GM12878 (cell line): ENCODE measurements around the gene UST. TPM values are rescaled to one million over a fixed set of nuclear protein-coding genes. Genes with fewer than 3 reads are reported as not detected.

Experiments used
- ATAC-seq: fragments of 200-7000 bp; cut with Tn5 transposase; 3 replicates; pipeline ENCODE4 v1.9.1; 2020; ENCODE audit warnings: mild to moderate bottlenecking, moderate library complexity
- BruUV-seq: library from RNA; stranded (reverse); fragments of 400-500 nt; replicated peaks from 2 replicates; lab custom pipeline; 2021; lab: Mats Ljungman, UMichigan
- CTCF ChIA-PET: fragments of 300-600 bp; sonication (Branson Sonifier 250); formaldehyde crosslinking; extraction: SDS; loops from one replicate; lab custom pipeline; 2021; ENCODE audit warnings: inconsistent platforms; lab: Yijun Ruan, JAX
- POLR2A ChIA-PET: fragments of 350-600 bp; formaldehyde crosslinking; extraction: SDS; loops from one replicate; lab custom pipeline; 2021; ENCODE audit warnings: inconsistent platforms; lab: Charles Lee
- RAD21 ChIA-PET: fragments of 300-600 bp; sonication (Branson Sonifier 250); formaldehyde crosslinking; loops from one replicate; lab custom pipeline; 2023; ENCODE audit warnings: antibody characterized with exemption; ENCODE audit not compliant: unreplicated experiment; lab: Charles Lee
- SMC1A ChIA-PET: fragments of 300-600 bp; sonication (Branson Sonifier 250); formaldehyde crosslinking; loops from one replicate; lab custom pipeline; 2023; ENCODE audit not compliant: unreplicated experiment, uncharacterized antibody; lab: Charles Lee
- DNase-seq: peaks from one replicate; pipeline ENCODE4 v3.0.0-alpha.2; 2011; ENCODE audit warnings: low read depth, low spot score
- FAIRE-seq: peaks from 3 replicates; lab custom pipeline; 2011; peaks lifted over from hg19 to GRCh38; lab: Jason Lieb, UNC
- H2AFZ ChIP-seq: 2 replicates; pipeline ENCODE4 v1.6.0; 2011; ENCODE audit warnings: low read depth, low read length, control low read depth; ENCODE audit not compliant: control insufficient read depth
- H3K27ac ChIP-seq: 2 replicates; pipeline ENCODE4 v1.5.1; 2011; ENCODE audit warnings: control low read depth; ENCODE audit not compliant: control insufficient read depth, insufficient read depth
- H3K27me3 ChIP-seq, 2 experiments: replicated peaks in 1 of 2; 2 replicates each; pipeline versions ENCODE4 v1.6.0 to v1.6.1; 2011; ENCODE audit warnings: low read length in 1 of 2; ENCODE audit not compliant: control insufficient read depth in 2 of 2, insufficient read depth in 2 of 2
- H3K36me3 ChIP-seq, 2 experiments: 2 replicates each; pipeline ENCODE4 v1.5.1; 2011; ENCODE audit warnings: low read length in 1 of 2; ENCODE audit not compliant: control insufficient read depth in 2 of 2, insufficient read depth in 2 of 2
- H3K4me1 ChIP-seq: 2 replicates; pipeline ENCODE4 v1.6.1; 2011; ENCODE audit warnings: mild to moderate bottlenecking, low read length, moderate library complexity, mixed read lengths; ENCODE audit not compliant: control insufficient read depth, insufficient read depth
- H3K4me2 ChIP-seq: 2 replicates; pipeline ENCODE4 v1.6.0; 2011; ENCODE audit warnings: control low read depth; ENCODE audit not compliant: control insufficient read depth, insufficient read depth
- H3K4me3 ChIP-seq: fragments of 200-600 bp; sonication (generic); 2 replicates; pipeline ENCODE4 v1.5.1; 2016
- H3K79me2 ChIP-seq: 2 replicates; pipeline ENCODE4 v1.6.0; 2011; ENCODE audit warnings: low read length; ENCODE audit not compliant: control insufficient read depth, insufficient read depth
- H3K9ac ChIP-seq: 2 replicates; pipeline ENCODE4 v1.8.0; 2011; ENCODE audit warnings: low read length, control low read depth, mixed read lengths; ENCODE audit not compliant: control insufficient read depth, insufficient read depth
- H3K9me3 ChIP-seq: replicated peaks from 3 replicates; pipeline ENCODE4 v1.5.1; 2011; ENCODE audit warnings: mild to moderate bottlenecking, low read length; ENCODE audit not compliant: control insufficient read depth, insufficient read depth
- H4K20me1 ChIP-seq: 2 replicates; pipeline ENCODE4 v1.6.0; 2011; ENCODE audit not compliant: control insufficient read depth, insufficient read depth
- BMI1 ChIP-seq: fragments of 450-650 bp; IDR thresholded peaks from 2 replicates; pipeline ENCODE4 v1.6.1; 2016; ENCODE audit warnings: mild to moderate bottlenecking, moderate library complexity, borderline replicate concordance
- CBFB ChIP-seq: IDR thresholded peaks from 2 replicates; pipeline ENCODE4 v1.6.1; 2016; ENCODE audit warnings: antibody characterized with exemption, low read depth
- CBX3 ChIP-seq: fragments of 200-600 bp; sonication (generic); IDR thresholded peaks from 2 replicates; pipeline ENCODE4 v1.6.1; 2016; ENCODE audit warnings: low read depth, borderline replicate concordance
- CBX5 ChIP-seq: sonication (generic); IDR thresholded peaks from 2 replicates; pipeline ENCODE4 v1.6.1; 2016; ENCODE audit warnings: low read depth, moderate library complexity, mild to moderate bottlenecking, inconsistent platforms
- CHD4 ChIP-seq: fragments of 200-600 bp; sonication (generic); IDR thresholded peaks from 2 replicates; pipeline ENCODE4 v1.6.1; 2016; ENCODE audit warnings: mild to moderate bottlenecking
- CREM ChIP-seq: IDR thresholded peaks from 2 replicates; pipeline ENCODE4 v1.6.1; 2014; ENCODE audit warnings: antibody characterized with exemption, low read depth
- HDAC6 ChIP-seq: fragments of 200-600 bp; sonication (generic); IDR thresholded peaks from one replicate; pipeline ENCODE4 v1.8.0; 2017; ENCODE audit warnings: antibody characterized with exemption; ENCODE audit not compliant: unreplicated experiment
- IRF5 ChIP-seq: fragments of 450-650 bp; IDR thresholded peaks from 2 replicates; pipeline ENCODE4 v1.6.1; 2017; ENCODE audit warnings: borderline replicate concordance
- MYB ChIP-seq: fragments of 150-350 bp; IDR thresholded peaks from 2 replicates; pipeline ENCODE4 v1.6.1; 2014; ENCODE audit warnings: mild to moderate bottlenecking, low read depth, low read length, borderline replicate concordance
- MYC ChIP-seq: IDR thresholded peaks from 2 replicates; pipeline ENCODE4 v1.6.1; 2011; ENCODE audit warnings: mild to moderate bottlenecking, low read length, moderate library complexity, inconsistent platforms; ENCODE audit not compliant: insufficient read depth, insufficient replicate concordance, insufficient read length, severe bottlenecking
- NBN ChIP-seq: fragments of 450-650 bp; IDR thresholded peaks from 2 replicates; pipeline ENCODE4 v1.6.1; 2016
- NR2C2 ChIP-seq: IDR thresholded peaks from 2 replicates; pipeline ENCODE4 v1.6.1; 2011; ENCODE audit warnings: borderline replicate concordance, low read depth; ENCODE audit not compliant: control insufficient read depth, insufficient read length
- PKNOX1 ChIP-seq: fragments of 450-650 bp; IDR thresholded peaks from 2 replicates; pipeline ENCODE4 v1.6.1; 2016; ENCODE audit warnings: mild to moderate bottlenecking
- RB1 ChIP-seq: fragments of 450-650 bp; formaldehyde crosslinking; IDR thresholded peaks from 2 replicates; pipeline ENCODE4 v1.6.1; 2017; ENCODE audit warnings: mild to moderate bottlenecking, borderline replicate concordance
- SMC3 ChIP-seq: IDR thresholded peaks from 2 replicates; pipeline ENCODE4 v1.6.1; 2011; ENCODE audit warnings: low read length, improper control_type of control experiment, borderline replicate concordance
- SREBF2 ChIP-seq: IDR thresholded peaks from 2 replicates; pipeline ENCODE4 v1.6.1; 2012; ENCODE audit warnings: mild to moderate bottlenecking, low read length
- USF2 ChIP-seq: IDR thresholded peaks from 2 replicates; pipeline ENCODE4 v1.6.1; 2011; ENCODE audit warnings: low read depth, low read length, improper control_type of control experiment, borderline replicate concordance
- ZNF592 ChIP-seq: fragments of 450-650 bp; IDR thresholded peaks from 2 replicates; pipeline ENCODE4 v1.6.1; 2017; ENCODE audit warnings: mild to moderate bottlenecking, moderate library complexity
- WGBS: methylation state at CpG from one replicate; pipeline ENCODE4 v1.1.6; 2016; ENCODE audit warnings: low lambda C conversion rate; ENCODE audit not compliant: insufficient replicate concordance, insufficient coverage; ENCODE audit errors: missing lambda C conversion rate; 5-methylcytosine and 5-hydroxymethylcytosine counted together
- in situ Hi-C: fragments of 300-500 bp; cut with MboI; formaldehyde crosslinking; loops from 9 replicates; pipeline ENCODE4 v1.14.3; 2018; ENCODE audit warnings: mixed read lengths
- intact Hi-C: fragments of 100-400 bp; cut with micrococcal nuclease; formaldehyde crosslinking; loops from one replicate; pipeline ENCODE4 v1.14.2; 2022; ENCODE audit not compliant: unreplicated experiment
- polyA plus RNA-seq, 11 experiments: library from polyadenylated mRNA; depleted of rRNA in 4 of 11; unstranded in 6 of 11; stranded (reverse) in 5 of 11; fragments of >200 nt; fragmentation: Nextera tagmentation in 4 of 11; fragmentation: Illumina TruSeq in 1 of 11; extraction: Ambion mirVana in 4 of 11; extraction: Trizol in 1 of 11; gene quantifications; 1 replicate in 1 of 11; 2 replicates in 10 of 11; pipeline versions ENCODE4 v1.2.1 to v1.2.3, GENCODE V29; 2011 to 2016; ENCODE audit warnings: inconsistent platforms in 2 of 11, missing spikeins in 2 of 11, low read depth in 1 of 11
- total RNA-seq, 4 experiments: library from RNA; depleted of rRNA in 3 of 4; stranded (reverse); fragments of >200 nt in 3 of 4; fragmentation: Illumina TruSeq in 1 of 4; extraction: Trizol in 1 of 4; gene quantifications; 2 replicates each; pipeline versions ENCODE4 v1.2.1 to v1.2.3, GENCODE V29; 2013 to 2021

UST gene
- total and polyA plus RNA-seq, 10 of the 15 experiments (the other 5 are each of a cell fraction or from before 2014, with no cell fraction given), result 0.74 to 43.3 (median 2.2) TPM

GRCh38 chr6:148808786-148809304 is 62.0 kb downstream of the UST start:
- ChIA-PET CTCF (no interaction called here), SMC1A (interaction anchor here (1.0 kb wide), 1 partner anchor 27 kb away, joined by 4 read pairs; no protein-coding TSS in a partner anchor), RAD21 (no interaction called here), POLR2A (no interaction called here)
- H3K27me3 ChIP-seq, result no peaks in the 10 kb centered on the region
- H2AFZ ChIP-seq, result no peak overlapping the region
- intact Hi-C loops, result no loop called here
- TF ChIP-seq USF2 (no peak), ZNF592 (no peak), MYC (no peak), BMI1 (no peak), NR2C2 (no peak), SREBF2 (no peak), CBFB (no peak), RB1 (no peak), PKNOX1 (no peak), SMC3 (no peak), MYB (no peak), NBN (no peak), HDAC6 (no peak), CBX3 (no peak), CHD4 (no peak), IRF5 (no peak), CREM (no peak), CBX5 (no peak)
- H3K9ac ChIP-seq, result no peak overlapping the region
- DNase-seq (no peak), FAIRE-seq (no peak), ATAC-seq (peak; percentile 31; the same call in 2 of the 3 replicates)
- H3K79me2 ChIP-seq, result no peaks in the 10 kb centered on the region
- BruUV-seq, result no TSS peak
- no peak overlapping the region for H3K27ac ChIP-seq
- no peaks in the 10 kb centered on the region for H4K20me1 ChIP-seq
- in situ Hi-C loops, result no loop called here
- H3K4me2 ChIP-seq, result no peak overlapping the region
- H3K9me3 ChIP-seq, result no peaks in the 10 kb centered on the region; the same call in 2 of the 3 replicates
- no peaks in the 10 kb centered on the region for H3K4me1 ChIP-seq
- 19% methylated on average over 5 of the region's 5 CpGs for WGBS
- H3K36me3 ChIP-seq, result no peaks in the 10 kb centered on the region
- H3K4me3 ChIP-seq, result no peak overlapping the region
